HUES64 (cell line): ENCODE data around the gene PTGES3L.

Experiments
- H3K27ac ChIP-seq: 2 replicates; pipeline ENCODE4 v1.7.0; 2013; ENCODE audit warnings: low read depth, low read length, inconsistent platforms
- H3K27me3 ChIP-seq: 2 replicates; pipeline ENCODE4 v1.6.1; 2013; ENCODE audit warnings: mild to moderate bottlenecking, low read length; ENCODE audit not compliant: insufficient read depth
- H3K36me3 ChIP-seq: 2 replicates; pipeline ENCODE4 v1.6.1; 2013; ENCODE audit warnings: mild to moderate bottlenecking, low read length; ENCODE audit not compliant: insufficient read depth
- H3K4me1 ChIP-seq: 2 replicates; pipeline ENCODE4 v1.6.1; 2013; ENCODE audit warnings: mild to moderate bottlenecking, low read length, moderate library complexity; ENCODE audit not compliant: insufficient read depth
- H3K4me3 ChIP-seq: 2 replicates; pipeline ENCODE4 v1.5.1; 2013; ENCODE audit warnings: mild to moderate bottlenecking, low read length, moderate library complexity
- H3K9ac ChIP-seq: 2 replicates; pipeline ENCODE4 v1.6.1; 2013; ENCODE audit warnings: mild to moderate bottlenecking, low read depth, low read length
- H3K9me3 ChIP-seq: 2 replicates; pipeline ENCODE4 v1.6.1; 2013; ENCODE audit warnings: low read depth, low read length; ENCODE audit not compliant: insufficient read depth
- WGBS: fragments of 150-250, 120-280 bp; methylation state at CpG from one replicate; pipeline ENCODE4 v1.1.7; 2013; ENCODE audit warnings: missing lambda C conversion rate; 5-methylcytosine and 5-hydroxymethylcytosine counted together

The PTGES3L gene

GRCh38 chr17:42971589-42971988 lies 8.3 kb downstream of the PTGES3L start:
- Histone ChIP-seq H3K27me3 (no peaks in the 10 kb centered on the region), H3K4me3 (no peak overlapping the region), H3K36me3 (no peaks in the 10 kb centered on the region), H3K4me1 (no peaks in the 10 kb centered on the region), H3K9ac (no peak overlapping the region), H3K27ac (no peak overlapping the region), H3K9me3 (no peaks in the 10 kb centered on the region)
- WGBS, result 94% methylated on average over 4 of the region's 5 CpGs

- Histone ChIP-seq H3K27me3 (no peaks in the 10 kb centered on the region), H3K36me3 (no peaks in the 10 kb centered on the region), H3K9me3 (no peaks in the 10 kb centered on the region), H3K27ac (no peak overlapping the region), H3K4me3 (no peak overlapping the region), H3K9ac (no peak overlapping the region), H3K4me1 (no peaks in the 10 kb centered on the region)
- 86% methylated on average over 4 of the region's 5 CpGs for WGBS
These were observed 10.8 kb downstream of the PTGES3L start for GRCh38 chr17:42969001-42969581.

- Histone ChIP-seq H3K4me3 (no peak overlapping the region), H3K9ac (no peak overlapping the region), H3K9me3 (no peaks in the 10 kb centered on the region), H3K4me1 (0 out of 2 replicates have a peak, but pooled peaks cover 5% of the 10 kb centered on the region), H3K27me3 (no peaks in the 10 kb centered on the region), H3K36me3 (no peaks in the 10 kb centered on the region), H3K27ac (no peak overlapping the region)
- no CpG with 5 or more reads among the region's 1 CpG for WGBS
These were observed 12.0 kb downstream of the PTGES3L start for GRCh38 chr17:42967925-42968324.

- Histone ChIP-seq H3K36me3 (peaks cover 34% of the 10 kb centered on the region), H3K27ac (peak within 1 kb of the TSS; percentile 48), H3K4me1 (0 out of 2 replicates have a peak, but pooled peaks cover 5% of the 10 kb centered on the region), H3K27me3 (no peaks in the 10 kb centered on the region), H3K4me3 (peak within 1 kb of the TSS; percentile 73), H3K9me3 (no peaks in the 10 kb centered on the region), H3K9ac (peak within 1 kb of the TSS; percentile 68)
- WGBS, result 5% methylated on average over 43 of the region's 43 CpGs
These were observed 15.5 kb downstream of the PTGES3L start, which contains the start of gene AARSD1 for GRCh38 chr17:42964161-42964932. AARSD1 (minus strand) TSS chr17:42964454; CDS start chr17:42964440, 14 bp downstream.

GRCh38 chr17:42953669-42954068 lies 26.2 kb downstream of the PTGES3L start:
- Histone ChIP-seq H3K27me3 (no peaks in the 10 kb centered on the region), H3K36me3 (peaks cover 83% of the 10 kb centered on the region), H3K9ac (no peak overlapping the region), H3K27ac (no peak overlapping the region), H3K4me3 (no peak overlapping the region), H3K9me3 (no peaks in the 10 kb centered on the region), H3K4me1 (no peaks in the 10 kb centered on the region)
- 100% methylated on average over 1 of the region's 1 CpG for WGBS

DNA sequence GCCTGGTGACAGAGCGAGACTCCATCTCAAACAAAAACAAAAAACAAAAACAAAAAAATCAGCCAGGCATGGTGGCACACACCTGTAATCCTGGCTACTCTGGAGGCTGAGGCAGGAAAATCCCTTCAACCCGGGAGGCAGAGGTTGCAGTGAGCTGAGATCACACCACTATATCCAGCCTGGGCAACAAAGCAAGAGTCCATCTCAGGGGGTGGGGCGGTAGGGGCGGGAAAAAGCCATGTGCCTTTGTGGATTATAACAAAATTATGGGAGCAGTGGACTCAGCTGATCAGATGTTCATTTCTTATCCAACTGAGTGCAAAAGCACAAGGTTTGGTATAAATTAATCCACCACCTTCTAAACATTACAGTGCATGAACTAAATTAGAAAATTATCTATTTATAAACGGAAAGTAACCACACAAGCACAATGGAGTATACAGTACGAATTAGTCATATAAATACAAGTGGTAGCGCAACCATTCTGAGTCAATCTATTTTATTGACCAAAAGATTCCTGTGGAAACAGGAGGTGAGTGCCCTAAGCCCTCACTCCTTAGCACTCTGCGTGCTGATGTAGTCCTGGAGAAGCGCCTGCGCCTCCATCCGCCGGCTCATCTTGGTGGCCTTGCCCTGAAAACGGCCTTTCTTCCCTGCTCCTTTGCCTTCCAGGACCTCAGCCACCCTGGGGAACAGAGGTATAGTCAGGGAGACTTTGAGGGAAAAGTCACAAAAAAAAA lies 29.7 kb downstream of the PTGES3L start:
- no peak overlapping the region for H3K27ac ChIP-seq
- 97% methylated on average over 13 of the region's 13 CpGs for WGBS
- peaks cover 57% of the 10 kb centered on the region for H3K36me3 ChIP-seq
- H3K9me3 ChIP-seq, result no peaks in the 10 kb centered on the region
- no peaks in the 10 kb centered on the region for H3K4me1 ChIP-seq
- no peak overlapping the region for H3K4me3 ChIP-seq
- no peak overlapping the region for H3K9ac ChIP-seq
- no peaks in the 10 kb centered on the region for H3K27me3 ChIP-seq

- Histone ChIP-seq H3K27me3 (no peaks in the 10 kb centered on the region), H3K9me3 (no peaks in the 10 kb centered on the region), H3K4me1 (no peaks in the 10 kb centered on the region), H3K27ac (no peak overlapping the region), H3K4me3 (no peak overlapping the region), H3K36me3 (peaks cover 23% of the 10 kb centered on the region), H3K9ac (no peak overlapping the region)
- WGBS, result no CpG with 5 or more reads among the region's 1 CpG
These were observed 33.1 kb downstream of the PTGES3L start for GRCh38 chr17:42946812-42947211.

GRCh38 chr17:42944211-42944610 lies 35.7 kb downstream of the PTGES3L start:
- Histone ChIP-seq H3K36me3 (peaks cover 2% of the 10 kb centered on the region; the same call in 1 of the 2 replicates), H3K27ac (no peak overlapping the region)
- 44% methylated on average over 2 of the region's 3 CpGs for WGBS

DNA sequence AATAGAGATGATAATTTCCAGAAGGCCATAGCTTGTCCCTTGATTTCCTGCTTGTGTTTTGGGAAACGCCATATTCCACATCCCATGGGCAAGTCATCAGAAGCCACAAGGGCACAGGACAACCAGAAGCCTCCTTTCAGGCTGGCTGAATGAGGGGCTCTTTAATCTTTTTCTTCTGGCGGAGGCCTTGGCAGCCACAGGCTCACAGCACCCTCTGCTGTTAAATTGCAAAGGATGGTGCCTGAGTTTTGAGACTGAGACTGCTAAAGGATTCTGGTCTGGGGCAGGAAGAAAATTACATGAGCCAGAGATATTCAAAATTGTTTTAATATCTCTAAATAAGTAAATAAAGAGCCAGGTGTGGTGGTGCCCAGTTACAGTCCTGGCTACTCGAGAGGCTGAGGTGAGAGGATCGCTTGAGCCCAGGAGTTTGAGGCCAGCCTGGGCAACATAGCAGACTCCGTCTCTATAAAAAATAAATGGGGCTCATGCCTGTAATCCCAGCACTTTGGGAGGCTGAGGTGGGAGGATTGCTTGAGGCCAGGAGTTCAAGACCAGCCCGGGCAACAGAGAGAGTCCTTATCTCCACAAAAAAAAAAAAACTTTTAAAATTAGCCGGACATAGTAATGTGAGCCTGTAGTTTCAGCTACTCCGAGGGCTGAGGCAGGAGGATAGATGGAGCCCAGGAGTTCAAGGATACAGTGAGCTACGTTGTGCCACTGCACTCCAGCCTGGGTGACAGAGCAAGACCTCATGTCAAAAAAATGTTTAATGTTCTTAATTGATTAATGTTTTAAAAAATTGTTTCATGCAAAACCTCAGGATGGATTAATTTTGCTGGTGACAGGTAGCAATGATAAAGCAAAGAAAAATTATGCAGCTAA lies 41.9 kb downstream of the PTGES3L start:
- Histone ChIP-seq H3K27me3 (no peaks in the 10 kb centered on the region), H3K4me1 (no peaks in the 10 kb centered on the region), H3K9ac (no peak overlapping the region), H3K9me3 (no peaks in the 10 kb centered on the region), H3K27ac (no peak overlapping the region), H3K4me3 (no peak overlapping the region), H3K36me3 (no peaks in the 10 kb centered on the region)
- 58% methylated on average over 8 of the region's 9 CpGs for WGBS

More at GRCh38 chr17:42944211-42944610, 35.7 kb downstream of the PTGES3L start:
- no peak overlapping the region for H3K9ac ChIP-seq
- no peaks in the 10 kb centered on the region for H3K4me1 ChIP-seq
- H3K4me3 ChIP-seq, result no peak overlapping the region
- no peaks in the 10 kb centered on the region for H3K27me3 ChIP-seq
- H3K9me3 ChIP-seq, result no peaks in the 10 kb centered on the region

- H3K27ac ChIP-seq, result no peak overlapping the region
- no peaks in the 10 kb centered on the region for H3K9me3 ChIP-seq
- no peaks in the 10 kb centered on the region for H3K36me3 ChIP-seq
- peaks cover 10% of the 10 kb centered on the region for H3K4me1 ChIP-seq
- H3K4me3 ChIP-seq, result no peak overlapping the region
- H3K9ac ChIP-seq, result no peak overlapping the region
- WGBS, result 100% methylated on average over 1 of the region's 1 CpG
- H3K27me3 ChIP-seq, result no peaks in the 10 kb centered on the region
These were observed 50.4 kb downstream of the PTGES3L start for GRCh38 chr17:42929497-42929844.
